ENCODE results near the gene SSTR3. TPM values are rescaled to one million over a fixed set of nuclear protein-coding genes. Genes with fewer than 3 reads are reported as not detected.

Gene SSTR3
- total and polyA plus RNA-seq, 9 of the 15 experiments (the other 6 are each of a cell fraction or from before 2014, with no cell fraction given), result 0.03 TPM; not detected in 8

DNA sequence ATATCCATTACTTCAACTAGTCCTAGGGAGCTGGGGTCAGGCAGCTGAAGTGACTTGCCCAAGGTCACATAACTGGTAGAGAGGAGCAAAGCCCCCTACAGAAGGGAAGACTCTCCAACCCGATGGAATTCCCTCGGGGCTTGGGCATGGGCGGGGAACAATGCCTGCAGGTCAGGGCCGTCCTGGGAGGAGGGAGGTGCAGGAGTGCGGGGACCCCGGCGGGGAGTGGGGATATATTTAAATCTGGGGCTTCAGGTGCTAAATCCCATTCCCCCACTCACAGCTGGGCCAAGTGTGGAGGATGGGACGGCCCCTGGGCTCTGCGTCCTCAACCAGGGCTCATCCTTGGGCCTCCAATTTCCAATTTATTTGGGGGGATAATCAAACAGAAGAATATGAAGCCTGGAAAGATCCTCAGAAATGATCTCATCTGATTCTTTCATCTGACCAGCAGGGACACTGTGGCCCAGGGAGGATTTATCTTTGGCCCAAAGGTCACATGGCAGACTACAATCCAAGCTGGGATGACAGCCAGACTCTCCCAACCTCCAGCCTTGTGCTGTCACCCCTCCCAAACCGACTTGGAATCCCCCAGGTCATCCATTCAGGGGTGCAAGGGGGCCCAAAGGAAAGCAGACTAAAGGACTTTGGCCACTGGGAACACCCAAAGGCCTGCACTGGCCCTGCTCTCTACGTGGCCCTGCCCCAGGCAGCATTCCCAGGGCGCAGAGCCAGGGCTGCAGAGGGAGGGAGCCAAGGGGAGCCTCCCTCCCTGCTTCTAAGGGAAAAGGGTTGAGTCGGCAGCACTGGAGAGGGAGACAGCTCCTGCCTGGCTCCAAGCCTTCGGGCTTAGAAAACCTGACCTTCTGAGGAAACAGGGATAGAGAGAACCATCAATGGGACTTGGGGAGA, 15.5 kb downstream of the SSTR3 start:
- H3K4me3 ChIP-seq, result no peak overlapping the region
- H3K9me3 ChIP-seq (replicated peaks; ENCODE audit: control insufficient read depth, insufficient read depth, low read depth, low read length), result peaks cover 3% of the 10 kb centered on the region; the same call in 1 of the 2 replicates
- peaks cover 2% of the 10 kb centered on the region; the same call in 1 of the 3 replicates for H3K79me2 ChIP-seq (ENCODE audit: control insufficient read depth, insufficient read depth, low read length)
- no peaks in the 10 kb centered on the region for H3K27me3 ChIP-seq (ENCODE audit: control insufficient read depth in 2 of 2, insufficient read depth in 2 of 2, low read length in 2 of 2)
- no peak overlapping the region for H3K27ac ChIP-seq (ENCODE audit: extremely low read depth, low read depth, low read length)
- no TSS peak for BruUV-seq (replicated peaks)
- H3K4me2 ChIP-seq (ENCODE audit: insufficient read depth, low read length), result no peak overlapping the region
- H2AFZ ChIP-seq (ENCODE audit: low read depth, low read length), result no peak overlapping the region
- peaks cover 23 to 40% of the 10 kb centered on the region in 2 experiments for H3K4me1 ChIP-seq (replicated peaks in 1 of 2; ENCODE audit: control insufficient read depth in 2 of 2, insufficient read depth in 2 of 2, low read length in 2 of 2)
- intact Hi-C loops (cut with micrococcal nuclease), result loop anchor here (10.0 kb wide), 1 partner anchor 412 kb away; no protein-coding TSS in a partner anchor
- 53% methylated on average over 6 of the region's 14 CpGs for WGBS (ENCODE audit: insufficient coverage, low coverage, missing lambda C conversion rate)
- ATAC-seq, result no peak
- no peaks in the 10 kb centered on the region for H3K9me1 ChIP-seq (ENCODE audit: control insufficient read depth, insufficient read depth, low read length)
- H4K20me1 ChIP-seq (replicated peaks; ENCODE audit: control insufficient read depth, insufficient read depth, low read length), result no peaks in the 10 kb centered on the region
- in situ Hi-C loops (cut with MboI), result no loop called here
- CTCF ChIA-PET (ENCODE audit: low intra/inter-chr PET ratio), result interaction anchor here (0.7 to 5.1 kb wide), 2 partner anchors 30 to 119 kb away, joined by 3 to 27 read pairs; no protein-coding TSS in a partner anchor
- H3K36me3 ChIP-seq (ENCODE audit: control insufficient read depth, insufficient read depth, low read length), result no peaks in the 10 kb centered on the region
- peak overlapping the region in 1 of 2 experiments; percentile 48; a peak in 1 of 4 replicates for H3K9ac ChIP-seq (ENCODE audit: insufficient read depth in 1 of 2, low read depth in 2 of 2, low read length in 2 of 2)
- FAIRE-seq, result no peak
- POLR2A ChIA-PET, result interaction anchor here (0.6 to 1.3 kb wide), 5 partner anchors 9 to 167 kb away, joined by 3 to 6 read pairs (median 3); partner anchors contain the start of gene C1QTNF6
- no peak for DNase-seq (ENCODE audit: extremely low read depth in 1 of 4, low spot score in 3 of 4)
- no peak for TF ChIP-seq ID3 (CRISPR knock-in tag; IDR thresholded peaks at IDR 0.05)
- TF ChIP-seq ID3 (tag; IDR thresholded peaks at IDR 0.05), result peak; percentile 20; the same call in 1 of the 2 replicates
- TF ChIP-seq, protein P1, sequence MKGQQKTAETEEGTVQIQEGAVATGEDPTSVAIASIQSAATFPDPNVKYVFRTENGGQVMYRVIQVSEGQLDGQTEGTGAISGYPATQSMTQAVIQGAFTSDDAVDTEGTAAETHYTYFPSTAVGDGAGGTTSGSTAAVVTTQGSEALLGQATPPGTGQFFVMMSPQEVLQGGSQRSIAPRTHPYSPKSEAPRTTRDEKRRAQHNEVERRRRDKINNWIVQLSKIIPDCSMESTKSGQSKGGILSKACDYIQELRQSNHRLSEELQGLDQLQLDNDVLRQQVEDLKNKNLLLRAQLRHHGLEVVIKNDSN (CRISPR knock-in tag; IDR thresholded peaks at IDR 0.05), result 0 out of 2 replicates have a peak, but pooled peaks have one; percentile 23
- TF ChIP-seq, protein P2, sequence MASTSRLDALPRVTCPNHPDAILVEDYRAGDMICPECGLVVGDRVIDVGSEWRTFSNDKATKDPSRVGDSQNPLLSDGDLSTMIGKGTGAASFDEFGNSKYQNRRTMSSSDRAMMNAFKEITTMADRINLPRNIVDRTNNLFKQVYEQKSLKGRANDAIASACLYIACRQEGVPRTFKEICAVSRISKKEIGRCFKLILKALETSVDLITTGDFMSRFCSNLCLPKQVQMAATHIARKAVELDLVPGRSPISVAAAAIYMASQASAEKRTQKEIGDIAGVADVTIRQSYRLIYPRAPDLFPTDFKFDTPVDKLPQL (IDR thresholded peaks at IDR 0.05; ENCODE audit: extremely low read depth, insufficient read length), result no peak
- no peak for TF ChIP-seq IFI16 (CRISPR knock-in tag; IDR thresholded peaks at IDR 0.05)
- TF ChIP-seq, protein P3, sequence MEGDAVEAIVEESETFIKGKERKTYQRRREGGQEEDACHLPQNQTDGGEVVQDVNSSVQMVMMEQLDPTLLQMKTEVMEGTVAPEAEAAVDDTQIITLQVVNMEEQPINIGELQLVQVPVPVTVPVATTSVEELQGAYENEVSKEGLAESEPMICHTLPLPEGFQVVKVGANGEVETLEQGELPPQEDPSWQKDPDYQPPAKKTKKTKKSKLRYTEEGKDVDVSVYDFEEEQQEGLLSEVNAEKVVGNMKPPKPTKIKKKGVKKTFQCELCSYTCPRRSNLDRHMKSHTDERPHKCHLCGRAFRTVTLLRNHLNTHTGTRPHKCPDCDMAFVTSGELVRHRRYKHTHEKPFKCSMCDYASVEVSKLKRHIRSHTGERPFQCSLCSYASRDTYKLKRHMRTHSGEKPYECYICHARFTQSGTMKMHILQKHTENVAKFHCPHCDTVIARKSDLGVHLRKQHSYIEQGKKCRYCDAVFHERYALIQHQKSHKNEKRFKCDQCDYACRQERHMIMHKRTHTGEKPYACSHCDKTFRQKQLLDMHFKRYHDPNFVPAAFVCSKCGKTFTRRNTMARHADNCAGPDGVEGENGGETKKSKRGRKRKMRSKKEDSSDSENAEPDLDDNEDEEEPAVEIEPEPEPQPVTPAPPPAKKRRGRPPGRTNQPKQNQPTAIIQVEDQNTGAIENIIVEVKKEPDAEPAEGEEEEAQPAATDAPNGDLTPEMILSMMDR (IDR thresholded peaks at IDR 0.05 in 2 of 3, conservative IDR thresholded peaks at IDR 0.05 in 1 of 3; ENCODE audit: insufficient read depth in 2 of 3, low read depth in 1 of 3, low read length in 3 of 3), result peak in 1 of 3 experiments; percentile 26; a peak in 2 of 6 replicates

Data from K562 (cell line).